Measurements from ENCODE around the gene PPP1R9B.
A peak's percentile ranks its signal among the peaks of the same experiment; 100 is the strongest.

Gene PPP1R9B

DNA sequence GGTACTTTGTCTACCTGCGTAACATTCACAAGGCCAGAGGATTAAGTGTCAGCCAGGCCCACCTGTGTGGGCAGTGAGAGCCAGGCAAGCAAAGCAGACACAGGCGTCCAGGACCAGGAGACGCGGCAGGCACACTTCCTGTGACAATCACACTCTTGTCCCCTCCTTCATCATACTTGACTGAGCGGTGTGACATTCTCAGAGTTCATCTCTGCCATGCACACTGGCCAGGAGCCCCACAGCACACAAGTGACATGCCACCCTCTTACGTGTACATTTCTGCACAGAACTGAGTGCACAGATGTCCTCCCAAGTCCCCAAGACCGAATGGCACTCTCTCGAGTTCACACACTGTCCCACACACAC, 8.7 kb downstream of the PPP1R9B start:
- Histone ChIP-seq H3K27me3 (no peaks in the 10 kb centered on the region), H3K27ac (peak overlapping the region; percentile 48), H3K9me3 (no peaks in the 10 kb centered on the region), H3K36me3 (peaks cover 98% of the 10 kb centered on the region), H3K4me3 (ENCODE audit: low read depth in 1 of 2, low read length in 1 of 2) (no peak overlapping the region), H3K4me1 (ENCODE audit: control insufficient read depth in 1 of 2, insufficient read depth in 1 of 2, low read depth in 1 of 2, low read length in 1 of 2) (peaks cover 43% of the 10 kb centered on the region in 2 experiments)
- TF ChIP-seq, protein P1, sequence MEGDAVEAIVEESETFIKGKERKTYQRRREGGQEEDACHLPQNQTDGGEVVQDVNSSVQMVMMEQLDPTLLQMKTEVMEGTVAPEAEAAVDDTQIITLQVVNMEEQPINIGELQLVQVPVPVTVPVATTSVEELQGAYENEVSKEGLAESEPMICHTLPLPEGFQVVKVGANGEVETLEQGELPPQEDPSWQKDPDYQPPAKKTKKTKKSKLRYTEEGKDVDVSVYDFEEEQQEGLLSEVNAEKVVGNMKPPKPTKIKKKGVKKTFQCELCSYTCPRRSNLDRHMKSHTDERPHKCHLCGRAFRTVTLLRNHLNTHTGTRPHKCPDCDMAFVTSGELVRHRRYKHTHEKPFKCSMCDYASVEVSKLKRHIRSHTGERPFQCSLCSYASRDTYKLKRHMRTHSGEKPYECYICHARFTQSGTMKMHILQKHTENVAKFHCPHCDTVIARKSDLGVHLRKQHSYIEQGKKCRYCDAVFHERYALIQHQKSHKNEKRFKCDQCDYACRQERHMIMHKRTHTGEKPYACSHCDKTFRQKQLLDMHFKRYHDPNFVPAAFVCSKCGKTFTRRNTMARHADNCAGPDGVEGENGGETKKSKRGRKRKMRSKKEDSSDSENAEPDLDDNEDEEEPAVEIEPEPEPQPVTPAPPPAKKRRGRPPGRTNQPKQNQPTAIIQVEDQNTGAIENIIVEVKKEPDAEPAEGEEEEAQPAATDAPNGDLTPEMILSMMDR (IDR thresholded peaks at IDR 0.05) = no peak

DNA sequence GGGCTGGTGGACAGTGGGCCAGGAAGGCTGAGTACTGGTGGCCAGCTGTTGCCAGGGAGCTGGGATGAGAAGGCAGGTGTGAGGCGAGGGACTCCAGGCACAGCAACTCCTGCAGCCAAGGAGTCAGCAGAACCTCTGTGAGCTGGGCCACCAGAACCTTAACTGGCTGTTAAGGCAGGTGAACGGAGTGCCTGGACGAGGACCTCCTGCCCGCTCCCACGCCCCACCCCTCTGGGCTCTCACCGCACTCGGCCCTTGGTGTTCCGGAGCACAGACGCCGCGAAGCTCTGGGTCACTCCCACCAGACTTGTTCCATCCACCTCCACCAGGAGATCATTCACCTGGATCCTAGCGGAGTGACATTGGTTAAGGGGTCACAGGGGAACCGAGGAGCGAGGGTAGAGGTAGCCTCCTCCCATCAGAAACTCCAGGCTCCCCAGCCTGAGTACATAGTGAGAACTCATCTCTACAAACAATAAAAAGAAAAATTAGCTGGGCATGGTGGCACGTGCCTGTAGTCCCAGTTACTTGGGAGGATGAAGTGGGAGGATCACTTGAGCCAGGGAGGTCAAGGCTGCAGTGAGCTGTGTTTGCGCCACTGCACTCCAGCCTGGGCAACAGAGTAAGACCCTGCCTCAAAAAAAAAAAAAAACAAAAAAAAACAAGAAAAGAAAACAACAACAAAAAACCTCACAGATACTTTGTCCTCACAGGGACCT, 9.3 kb downstream of the PPP1R9B start:
- H3K4me3 ChIP-seq (ENCODE audit: low read depth in 1 of 2, low read length in 1 of 2) = no peak overlapping the region
- H3K27ac ChIP-seq = peak overlapping the region; percentile 68

DNA sequence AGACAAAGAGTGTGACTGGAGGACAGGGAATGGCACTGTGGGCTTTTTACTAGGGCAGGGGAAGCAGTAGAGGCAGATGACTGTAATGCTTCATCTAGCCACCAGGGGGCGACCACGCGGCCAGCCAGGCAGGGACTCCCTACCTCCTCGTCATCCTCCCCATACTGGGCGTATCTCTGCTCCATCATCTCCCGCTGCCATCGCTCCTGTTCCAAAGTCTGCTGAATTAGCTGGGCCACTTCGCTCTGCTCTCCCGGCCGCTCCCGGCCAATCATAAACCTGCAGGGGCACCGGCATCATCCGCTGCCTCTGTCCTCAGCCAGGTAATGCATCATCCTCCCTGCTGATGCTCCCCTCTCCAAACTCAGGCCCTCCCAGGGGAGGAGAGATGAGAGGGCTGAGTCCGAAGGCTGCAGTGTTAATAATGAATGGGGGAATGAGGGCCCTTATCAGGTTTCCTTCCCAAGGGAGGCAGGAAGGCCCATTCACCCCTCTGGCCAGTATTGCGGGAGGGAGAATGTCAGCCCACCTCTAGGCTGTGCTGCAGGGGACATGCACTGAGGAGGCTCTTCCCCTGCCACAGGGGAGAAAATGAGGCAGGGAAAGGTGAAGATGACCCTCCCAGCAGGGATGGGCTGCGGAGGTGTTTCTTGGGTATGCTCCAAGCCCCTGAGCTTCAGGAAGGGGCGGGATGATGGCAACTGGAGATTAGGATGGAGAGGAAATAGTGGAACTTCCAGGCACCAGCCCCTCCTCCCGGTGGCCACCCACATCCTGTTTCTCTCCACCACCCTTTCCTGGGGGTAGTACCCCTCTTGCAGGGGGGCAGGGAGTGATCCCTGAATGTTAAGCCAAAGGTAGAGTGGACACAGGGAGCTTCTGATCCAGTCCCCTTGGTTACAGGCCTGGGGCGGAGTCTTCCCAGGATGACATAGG, 10.3 kb downstream of the PPP1R9B start:
- H3K4me1 ChIP-seq (ENCODE audit: control insufficient read depth in 1 of 2, insufficient read depth in 1 of 2, low read depth in 1 of 2, low read length in 1 of 2) = peaks cover 28% of the 10 kb centered on the region in 2 experiments

More for the DNA sequence above, 9.3 kb downstream of the PPP1R9B start:
- peaks cover 98% of the 10 kb centered on the region for H3K36me3 ChIP-seq
- no peaks in the 10 kb centered on the region for H3K27me3 ChIP-seq
- TF ChIP-seq, protein P1 (IDR thresholded peaks at IDR 0.05) = no peak
- peaks cover 37 to 38% of the 10 kb centered on the region in 2 experiments for H3K4me1 ChIP-seq (ENCODE audit: control insufficient read depth in 1 of 2, insufficient read depth in 1 of 2, low read depth in 1 of 2, low read length in 1 of 2)
- H3K9me3 ChIP-seq = no peaks in the 10 kb centered on the region

DNA sequence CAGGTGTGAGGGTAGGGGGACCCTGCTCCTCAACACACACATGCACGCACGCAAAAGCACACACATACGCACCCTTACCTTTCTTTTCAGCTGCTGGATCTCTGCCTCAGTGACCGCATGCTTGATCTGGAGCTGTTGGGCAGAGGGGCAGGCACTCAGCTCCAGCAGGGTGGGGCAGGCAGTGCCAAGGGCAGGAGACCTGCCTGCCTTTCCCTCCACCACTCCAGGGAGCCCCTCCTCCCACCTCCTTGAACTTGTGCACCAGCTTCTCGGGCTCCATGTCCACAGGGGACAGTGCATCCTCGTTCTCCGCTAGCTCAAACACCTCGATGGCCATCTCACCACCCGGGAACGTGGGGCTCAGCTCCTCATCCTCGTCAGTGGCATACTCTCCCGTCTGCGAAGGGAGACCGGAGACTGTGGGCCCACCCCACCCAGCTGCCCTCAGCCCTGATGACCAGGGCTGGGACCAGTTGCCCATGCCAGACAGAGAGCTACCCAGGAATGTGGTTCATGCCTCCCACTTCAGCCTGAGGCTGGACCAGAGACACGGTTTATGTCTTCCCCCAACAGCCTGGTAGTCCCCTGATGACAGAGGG, 11.2 kb downstream of the PPP1R9B start:
- peaks cover 100% of the 10 kb centered on the region for H3K36me3 ChIP-seq
- H3K27me3 ChIP-seq = no peaks in the 10 kb centered on the region
- H3K4me3 ChIP-seq (ENCODE audit: low read depth in 1 of 2, low read length in 1 of 2) = no peak overlapping the region
- H3K27ac ChIP-seq = peak overlapping the region; percentile 68
- H3K4me1 ChIP-seq (ENCODE audit: control insufficient read depth in 1 of 2, insufficient read depth in 1 of 2, low read depth in 1 of 2, low read length in 1 of 2) = peaks cover 27 to 28% of the 10 kb centered on the region in 2 experiments
- TF ChIP-seq, protein P1 (IDR thresholded peaks at IDR 0.05) = no peak
- no peaks in the 10 kb centered on the region for H3K9me3 ChIP-seq

More for the DNA sequence above, 10.3 kb downstream of the PPP1R9B start:
- Histone ChIP-seq H3K9me3 (no peaks in the 10 kb centered on the region), H3K27ac (peak overlapping the region; percentile 68), H3K36me3 (peaks cover 100% of the 10 kb centered on the region), H3K27me3 (no peaks in the 10 kb centered on the region), H3K4me3 (ENCODE audit: low read depth in 1 of 2, low read length in 1 of 2) (peak overlapping the region; percentile 24 to 39)
- TF ChIP-seq, protein P1 (IDR thresholded peaks at IDR 0.05) = peak; percentile 91

DNA sequence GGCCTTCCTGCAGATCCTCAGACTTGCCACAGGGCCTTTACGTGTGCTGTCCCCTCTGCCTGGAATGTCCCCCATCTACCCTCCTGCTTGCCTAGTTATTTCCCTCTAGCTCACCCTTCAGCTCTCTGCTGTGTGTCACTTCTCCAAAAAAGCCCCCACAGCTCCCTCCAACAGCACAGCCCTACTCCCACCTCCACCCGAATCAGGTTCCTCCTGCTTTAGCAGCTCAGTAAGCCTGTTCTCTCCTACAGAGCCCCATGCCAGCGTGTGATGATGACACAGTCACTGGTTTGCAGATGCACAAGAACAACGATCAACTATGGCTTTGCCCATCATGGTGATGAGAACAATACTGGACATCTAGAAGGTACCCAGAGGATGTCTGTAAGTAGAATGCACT, 13.4 kb downstream of the PPP1R9B start:
- peaks cover 97% of the 10 kb centered on the region for H3K36me3 ChIP-seq
- H3K4me3 ChIP-seq (ENCODE audit: low read depth in 1 of 2, low read length in 1 of 2) = no peak overlapping the region
- H3K9me3 ChIP-seq = no peaks in the 10 kb centered on the region
- H3K27ac ChIP-seq = no peak overlapping the region
- TF ChIP-seq, protein P1 (IDR thresholded peaks at IDR 0.05) = no peak
- peaks cover 18 to 23% of the 10 kb centered on the region in 2 experiments for H3K4me1 ChIP-seq (ENCODE audit: control insufficient read depth in 1 of 2, insufficient read depth in 1 of 2, low read depth in 1 of 2, low read length in 1 of 2)
- peaks cover 1% of the 10 kb centered on the region for H3K27me3 ChIP-seq

Measured in neutrophil (primary cell).